Mesenchymal stem cell (in vitro differentiated cells and primary cell): Measurements from ENCODE around the gene SCN7A.

ENCODE experiments used
- DNase-seq: peaks from one replicate; pipeline ENCODE4 v3.0.0-alpha.2; 2013
- H2AFZ ChIP-seq: one replicate; pipeline ENCODE4 v1.6.1; 2013; ENCODE audit warnings: low read depth, mild to moderate bottlenecking, control low read depth, inconsistent platforms, low read length, moderate library complexity
- H2AK5ac ChIP-seq: 2 replicates; pipeline ENCODE4 v1.6.1; 2013; ENCODE audit warnings: low read length, moderate library complexity, mild to moderate bottlenecking, inconsistent platforms; ENCODE audit not compliant: severe bottlenecking
- H2BK120ac ChIP-seq: one replicate; pipeline ENCODE4 v1.6.1; 2013; ENCODE audit warnings: low read depth, mild to moderate bottlenecking, inconsistent platforms, low read length, moderate library complexity
- H2BK12ac ChIP-seq, 2 experiments: one replicate each; pipeline ENCODE4 v1.6.1; 2013; ENCODE audit warnings: inconsistent platforms in 2 of 2, low read length in 2 of 2, mild to moderate bottlenecking in 2 of 2, moderate library complexity in 2 of 2, control low read depth in 1 of 2
- H2BK15ac ChIP-seq: one replicate; pipeline ENCODE4 v1.6.1; 2013; ENCODE audit warnings: mild to moderate bottlenecking, low read depth, inconsistent platforms; ENCODE audit not compliant: poor library complexity, severe bottlenecking
- H2BK5ac ChIP-seq: 2 replicates; pipeline ENCODE4 v1.6.1; 2013; ENCODE audit warnings: low read depth, mild to moderate bottlenecking, low read length, control low read depth, inconsistent platforms; ENCODE audit not compliant: poor library complexity, severe bottlenecking
- H3K14ac ChIP-seq, 2 experiments: one replicate each; pipeline ENCODE4 v1.6.1; 2013; ENCODE audit warnings: inconsistent platforms in 2 of 2, low read length in 2 of 2, control low read depth in 1 of 2, mild to moderate bottlenecking in 1 of 2, moderate library complexity in 1 of 2
- H3K18ac ChIP-seq, 2 experiments: one replicate each; pipeline ENCODE4 v1.6.1; 2013; ENCODE audit warnings: inconsistent platforms in 2 of 2, low read length in 2 of 2, control low read depth in 1 of 2, low read depth in 1 of 2, mild to moderate bottlenecking in 1 of 2
- H3K23ac ChIP-seq, 2 experiments: one replicate each; pipeline ENCODE4 v1.6.1; 2013; ENCODE audit warnings: inconsistent platforms in 2 of 2, low read length in 2 of 2, mild to moderate bottlenecking in 2 of 2, moderate library complexity in 2 of 2, control low read depth in 1 of 2
- H3K27ac ChIP-seq: 2 replicates; pipeline ENCODE4 v1.5.1; 2013; ENCODE audit warnings: mild to moderate bottlenecking, moderate library complexity, low read length, control low read depth, inconsistent platforms; ENCODE audit not compliant: poor library complexity, severe bottlenecking
- H3K27me3 ChIP-seq, 2 experiments: 2 replicates each; pipeline versions ENCODE4 v1.6.1 to v1.7.0; 2013; ENCODE audit warnings: low read length in 2 of 2, mild to moderate bottlenecking in 2 of 2, moderate library complexity in 2 of 2, control low read depth in 1 of 2, inconsistent platforms in 1 of 2; ENCODE audit not compliant: control insufficient read depth in 1 of 2, insufficient read depth in 1 of 2
- H3K36me3 ChIP-seq, 2 experiments: 2 replicates each; pipeline versions ENCODE4 v1.6.1 to v1.7.0; 2013; ENCODE audit warnings: low read length in 2 of 2, control low read depth in 1 of 2, inconsistent platforms in 1 of 2, low read depth in 1 of 2, mild to moderate bottlenecking in 1 of 2; ENCODE audit not compliant: insufficient read depth in 2 of 2, control insufficient read depth in 1 of 2
- H3K4ac ChIP-seq, 2 experiments: one replicate each; pipeline ENCODE4 v1.6.1; 2013; ENCODE audit warnings: inconsistent platforms in 2 of 2, low read length in 2 of 2, mild to moderate bottlenecking in 2 of 2, moderate library complexity in 2 of 2, control low read depth in 1 of 2, low read depth in 1 of 2
- H3K4me1 ChIP-seq: 2 replicates; pipeline ENCODE4 v1.6.1; 2013; ENCODE audit warnings: low read depth, low read length, control low read depth; ENCODE audit not compliant: control insufficient read depth, insufficient read depth
- H3K4me2 ChIP-seq: 2 replicates; pipeline ENCODE4 v1.6.1; 2013; ENCODE audit warnings: low read length, mild to moderate bottlenecking, inconsistent platforms; ENCODE audit not compliant: poor library complexity, severe bottlenecking
- H3K4me3 ChIP-seq, 2 experiments: 2 replicates each; pipeline versions ENCODE4 v1.5.1 to v1.7.0; 2013; ENCODE audit warnings: low read length in 2 of 2, mild to moderate bottlenecking in 2 of 2, control low read depth in 1 of 2, low read depth in 1 of 2; ENCODE audit not compliant: insufficient read depth in 1 of 2
- H3K79me1 ChIP-seq: replicated peaks from 2 replicates; pipeline ENCODE4 v1.6.1; 2013; ENCODE audit warnings: mild to moderate bottlenecking, control low read depth, low read length, inconsistent platforms; ENCODE audit not compliant: poor library complexity, severe bottlenecking
- H3K9ac ChIP-seq: 2 replicates; pipeline ENCODE4 v1.7.0; 2013; ENCODE audit warnings: mild to moderate bottlenecking, low read length, moderate library complexity
- H3K9me3 ChIP-seq: 2 replicates; pipeline ENCODE4 v1.7.0; 2013; ENCODE audit warnings: mild to moderate bottlenecking, low read length; ENCODE audit not compliant: control insufficient read depth
- H4K8ac ChIP-seq: one replicate; pipeline ENCODE4 v1.6.1; 2013; ENCODE audit warnings: inconsistent platforms, mild to moderate bottlenecking, low read length, moderate library complexity
- H4K91ac ChIP-seq: one replicate; pipeline ENCODE4 v1.6.1; 2013; ENCODE audit warnings: mild to moderate bottlenecking, low read length, inconsistent platforms
- WGBS: methylation state at CpG from one replicate; pipeline ENCODE4 v1.1.7; 2013; ENCODE audit warnings: mixed read lengths; 5-methylcytosine and 5-hydroxymethylcytosine counted together

The SCN7A gene

DNA sequence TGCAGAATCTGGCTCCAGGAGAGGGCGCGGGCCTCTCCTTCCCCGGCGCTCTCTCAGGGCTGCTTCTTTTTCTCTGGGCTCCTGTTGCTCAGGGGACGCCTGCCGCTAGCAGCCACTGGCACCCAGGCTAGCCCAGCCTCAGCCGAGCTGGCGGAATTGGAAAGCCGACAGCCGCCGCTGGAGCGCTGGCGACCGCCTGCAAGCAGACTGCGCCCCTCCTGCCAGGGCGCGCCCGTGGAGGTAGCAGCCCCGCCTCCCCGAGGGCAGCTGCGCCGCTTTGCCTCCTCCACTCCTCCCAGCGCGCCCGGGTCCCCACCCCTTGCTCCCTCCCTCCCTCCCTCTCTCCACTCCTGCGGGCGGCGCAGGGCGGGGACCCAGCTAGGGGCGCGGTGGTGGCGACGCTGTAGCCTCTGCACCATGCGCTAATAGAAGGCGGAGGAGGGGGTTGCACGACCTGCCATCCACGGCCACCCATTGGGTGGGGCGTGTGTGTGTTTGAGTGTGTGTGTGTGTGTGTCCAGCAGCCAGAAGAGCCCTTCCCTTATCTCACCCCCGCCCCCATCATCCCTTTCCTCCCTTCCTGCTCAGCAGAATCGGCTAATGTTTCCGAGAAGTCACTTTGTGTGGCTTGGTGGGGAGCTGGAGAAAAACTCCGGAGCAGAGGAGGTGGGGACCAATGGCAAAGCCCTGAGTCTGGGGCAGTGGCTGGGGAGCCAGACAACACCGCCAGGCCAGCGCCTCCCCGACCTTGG lies 118.1 kb downstream of the SCN7A start, which contains the start of gene SCN9A:
Gene SCN9A (minus strand): TSS at position 209 of the 752 bp plus-strand sequence. CDS start 64,188 bp downstream, outside the sequence.
- Histone ChIP-seq H2BK5ac (no peak within 1 kb of the TSS), H2AK5ac (no peak within 1 kb of the TSS), H2BK120ac (peak within 1 kb of the TSS; percentile 44), H3K27me3 (peaks cover 0 to 37% of the 10 kb centered on the region in 2 experiments), H2AFZ (peak within 1 kb of the TSS; percentile 85), H3K9me3 (no peaks in the 10 kb centered on the region), H2BK15ac (peak within 1 kb of the TSS; percentile 77), H3K4me1 (peaks cover 8% of the 10 kb centered on the region), H3K23ac (peak within 1 kb of the TSS in 1 of 2 experiments; percentile 46), H4K8ac (peak within 1 kb of the TSS; percentile 75), H3K4ac (peak within 1 kb of the TSS in 1 of 2 experiments; percentile 49), H3K79me1 (no peaks in the 10 kb centered on the region), H2BK12ac (peak within 1 kb of the TSS; percentile 14 to 15), H3K36me3 (no peaks in the 10 kb centered on the region), H3K4me3 (peak within 1 kb of the TSS; percentile 65 to 83), H3K9ac (peak within 1 kb of the TSS; percentile 52), H3K4me2 (peak within 1 kb of the TSS; percentile 60), H3K18ac (peak within 1 kb of the TSS; percentile 43 to 61), H4K91ac (no peak within 1 kb of the TSS), H3K27ac (no peak within 1 kb of the TSS), H3K14ac (peak within 1 kb of the TSS in 1 of 2 experiments; percentile 93)
- WGBS, result 1% methylated on average over 16 of the region's 45 CpGs
- peak; percentile 70 for DNase-seq

DNA sequence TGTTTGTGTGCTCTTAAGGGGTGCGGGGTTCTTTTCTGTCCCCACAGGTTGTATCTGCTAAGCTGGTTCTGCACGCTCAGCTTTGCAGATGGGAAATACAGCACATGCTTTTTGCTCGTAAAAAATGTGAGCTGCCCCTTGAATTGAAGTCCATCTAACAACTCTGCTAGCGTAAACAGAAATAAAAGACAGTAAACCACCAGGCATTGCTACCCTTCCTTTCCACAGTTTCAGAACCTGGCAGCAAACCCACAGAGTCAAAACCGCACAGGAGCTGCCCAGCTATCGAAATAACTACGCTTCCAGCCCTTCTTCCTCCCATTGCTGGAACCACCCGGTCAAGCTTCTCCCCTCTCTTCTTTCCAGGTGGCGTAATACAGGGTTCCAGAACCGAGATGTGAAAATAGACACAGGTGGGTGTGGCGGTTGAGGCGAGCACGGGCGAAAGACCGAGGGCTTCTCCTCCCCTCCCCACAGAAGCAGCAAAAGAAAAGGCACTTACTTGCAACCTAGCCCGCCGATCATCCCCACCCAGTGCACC lies 118.8 kb downstream of the SCN7A start:
- Histone ChIP-seq H3K23ac (no peak overlapping the region), H3K4me3 (peak overlapping the region; percentile 65 to 83), H2BK120ac (no peak overlapping the region), H2BK12ac (no peak overlapping the region), H3K14ac (no peak overlapping the region), H3K79me1 (no peaks in the 10 kb centered on the region), H2AFZ (no peak overlapping the region), H2AK5ac (no peak overlapping the region), H3K4me2 (peak overlapping the region; percentile 60), H3K4me1 (peaks cover 8% of the 10 kb centered on the region), H2BK15ac (no peak overlapping the region), H3K4ac (no peak overlapping the region), H2BK5ac (no peak overlapping the region), H3K27ac (no peak overlapping the region), H3K9ac (peak overlapping the region; percentile 40), H3K36me3 (no peaks in the 10 kb centered on the region), H3K18ac (no peak overlapping the region), H3K27me3 (peaks cover 0 to 37% of the 10 kb centered on the region in 2 experiments), H3K9me3 (no peaks in the 10 kb centered on the region), H4K8ac (no peak overlapping the region), H4K91ac (no peak overlapping the region)
- DNase-seq, result peak; percentile 10
- WGBS, result 3% methylated on average over 15 of the region's 17 CpGs

DNA sequence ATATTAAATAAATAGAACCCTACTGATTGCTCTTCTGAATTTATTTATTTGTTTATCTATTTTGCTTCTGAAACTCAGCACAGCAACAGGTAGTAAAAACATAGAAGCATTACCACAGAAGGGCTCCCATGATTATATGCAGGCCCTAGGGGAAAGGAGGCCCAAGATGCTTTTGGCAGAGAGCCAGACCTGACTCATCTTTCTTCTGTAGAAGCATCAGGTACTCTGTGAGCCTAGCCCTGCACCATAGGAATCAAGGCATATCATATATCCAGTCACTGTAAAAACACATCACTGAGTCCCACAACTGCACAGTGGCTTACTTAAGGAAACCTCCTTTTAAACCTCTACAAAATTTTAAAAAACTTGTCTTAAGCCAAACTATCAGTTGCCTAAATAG lies 120.1 kb downstream of the SCN7A start:
- Histone ChIP-seq H2BK15ac (no peak overlapping the region), H2AK5ac (no peak overlapping the region), H3K27ac (no peak overlapping the region), H3K36me3 (no peaks in the 10 kb centered on the region), H3K23ac (no peak overlapping the region), H3K79me1 (no peaks in the 10 kb centered on the region), H3K4me3 (no peak overlapping the region), H3K18ac (no peak overlapping the region), H3K27me3 (peaks cover 0 to 30% of the 10 kb centered on the region in 2 experiments), H3K4ac (no peak overlapping the region), H3K4me2 (no peak overlapping the region), H3K9me3 (no peaks in the 10 kb centered on the region), H3K14ac (no peak overlapping the region), H2BK120ac (no peak overlapping the region), H3K9ac (no peak overlapping the region), H2BK12ac (no peak overlapping the region), H4K91ac (no peak overlapping the region), H2BK5ac (no peak overlapping the region), H4K8ac (no peak overlapping the region), H2AFZ (no peak overlapping the region), H3K4me1 (peaks cover 8% of the 10 kb centered on the region)
- DNase-seq, result peak; percentile 41

DNA sequence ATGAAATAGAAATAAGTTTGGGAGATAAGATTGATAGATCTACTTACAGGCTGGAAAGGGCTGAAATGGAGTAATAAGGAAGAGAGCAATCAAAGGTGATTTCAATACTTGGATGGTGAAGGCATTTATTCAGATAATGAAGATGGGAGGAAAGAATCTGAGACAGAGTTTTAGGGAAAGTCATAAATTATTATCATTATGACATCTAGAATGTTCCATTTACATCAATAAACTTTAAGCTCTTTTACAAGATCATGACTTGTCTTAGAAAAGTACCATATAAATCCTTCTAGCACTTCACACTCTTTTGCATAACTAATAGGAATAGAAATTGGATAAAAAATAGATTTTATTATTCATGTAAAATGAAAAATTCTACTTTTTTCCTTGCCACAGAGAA lies 120.5 kb downstream of the SCN7A start:
- Histone ChIP-seq H3K4me2 (no peak overlapping the region), H3K27ac (no peak overlapping the region), H2BK120ac (no peak overlapping the region), H3K18ac (no peak overlapping the region), H2BK5ac (no peak overlapping the region), H3K23ac (no peak overlapping the region), H3K4me3 (no peak overlapping the region), H3K27me3 (peaks cover 0 to 30% of the 10 kb centered on the region in 2 experiments), H2BK15ac (no peak overlapping the region), H3K9me3 (no peaks in the 10 kb centered on the region), H3K36me3 (no peaks in the 10 kb centered on the region), H4K91ac (no peak overlapping the region), H2AFZ (no peak overlapping the region), H2AK5ac (no peak overlapping the region), H3K9ac (no peak overlapping the region), H4K8ac (no peak overlapping the region), H2BK12ac (no peak overlapping the region), H3K4ac (no peak overlapping the region), H3K14ac (no peak overlapping the region), H3K79me1 (no peaks in the 10 kb centered on the region), H3K4me1 (peaks cover 8% of the 10 kb centered on the region)
- no peak for DNase-seq
